Loucy (cell line): ENCODE results near the gene GABBR1.

Experiments
- CTCF ChIP-seq: fragments of 200-600 bp; sonication (generic); conservative IDR thresholded peaks from 2 replicates; pipeline ENCODE4 v1.5.1; 2014; ENCODE audit warnings: mild to moderate bottlenecking, antibody characterized with exemption, low read length
- EZH2phosphoT487 ChIP-seq: fragments of 200-600 bp; IDR thresholded peaks from 2 replicates; pipeline ENCODE4 v1.6.1; 2018; ENCODE audit warnings: antibody characterized with exemption, mild to moderate bottlenecking, moderate library complexity, borderline replicate concordance

GRCh38 chr6:29521006-29521680 is 111.8 kb downstream of the GABBR1 start:
- TF ChIP-seq CTCF (no peak), EZH2phosphoT487 (no peak)
